Measurements from ENCODE around the gene P2RY14. TPM values are rescaled to one million over a fixed set of nuclear protein-coding genes. Genes with fewer than 3 reads are reported as not detected.

The P2RY14 gene
- not detected in 2 replicates for total RNA-seq

GRCh38 chr3:151278230-151278629, at the start of gene P2RY14:
Gene P2RY14 (minus strand): TSS chr3:151278542. CDS start chr3:151214316, 64,226 bp downstream.
- no peak for TF ChIP-seq CTCF (IDR thresholded peaks at IDR 0.05; ENCODE audit: insufficient read depth, low read length, poor library complexity, severe bottlenecking)
- no peak for DNase-seq (ENCODE audit: low read depth)
- Histone ChIP-seq H3K36me3 (ENCODE audit: control insufficient read depth, insufficient read depth, low read length) (no peaks in the 10 kb centered on the region), H3K27me3 (ENCODE audit: control insufficient read depth, insufficient read depth, low read length) (no peaks in the 10 kb centered on the region), H3K4me3 (ENCODE audit: low read depth, low read length) (no peak within 1 kb of the TSS)

GRCh38 chr3:151327571-151328198, 49.3 kb upstream of the P2RY14 start:
- H3K27me3 ChIP-seq (ENCODE audit: control insufficient read depth, insufficient read depth, low read length), result no peaks in the 10 kb centered on the region
- DNase-seq (ENCODE audit: low read depth), result no peak
- H3K4me3 ChIP-seq (ENCODE audit: low read depth, low read length), result no peak overlapping the region
- no peaks in the 10 kb centered on the region for H3K36me3 ChIP-seq (ENCODE audit: control insufficient read depth, insufficient read depth, low read length)
- TF ChIP-seq CTCF (IDR thresholded peaks at IDR 0.05; ENCODE audit: insufficient read depth, low read length, poor library complexity, severe bottlenecking), result peak; percentile 39

- Histone ChIP-seq H3K27me3 (ENCODE audit: control insufficient read depth, insufficient read depth, low read length) (no peaks in the 10 kb centered on the region), H3K4me3 (ENCODE audit: low read depth, low read length) (no peak overlapping the region), H3K36me3 (ENCODE audit: control insufficient read depth, insufficient read depth, low read length) (no peaks in the 10 kb centered on the region)
- DNase-seq (ENCODE audit: low read depth), result no peak
- no peak for TF ChIP-seq CTCF (IDR thresholded peaks at IDR 0.05; ENCODE audit: insufficient read depth, low read length, poor library complexity, severe bottlenecking)
These were observed 44.2 kb upstream of the P2RY14 start for GRCh38 chr3:151322511-151322910.

GRCh38 chr3:151321526-151321925, 43.2 kb upstream of the P2RY14 start:
- Histone ChIP-seq H3K27me3 (ENCODE audit: control insufficient read depth, insufficient read depth, low read length) (no peaks in the 10 kb centered on the region), H3K4me3 (ENCODE audit: low read depth, low read length) (no peak overlapping the region), H3K36me3 (ENCODE audit: control insufficient read depth, insufficient read depth, low read length) (no peaks in the 10 kb centered on the region)
- no peak for TF ChIP-seq CTCF (IDR thresholded peaks at IDR 0.05; ENCODE audit: insufficient read depth, low read length, poor library complexity, severe bottlenecking)
- DNase-seq (ENCODE audit: low read depth), result no peak

GRCh38 chr3:151320131-151320530, 41.8 kb upstream of the P2RY14 start:
- no peak for DNase-seq (ENCODE audit: low read depth)
- Histone ChIP-seq H3K4me3 (ENCODE audit: low read depth, low read length) (no peak overlapping the region), H3K27me3 (ENCODE audit: control insufficient read depth, insufficient read depth, low read length) (no peaks in the 10 kb centered on the region), H3K36me3 (ENCODE audit: control insufficient read depth, insufficient read depth, low read length) (no peaks in the 10 kb centered on the region)
- TF ChIP-seq CTCF (IDR thresholded peaks at IDR 0.05; ENCODE audit: insufficient read depth, low read length, poor library complexity, severe bottlenecking), result no peak

GRCh38 chr3:151319628-151320027, 41.3 kb upstream of the P2RY14 start:
- no peaks in the 10 kb centered on the region for H3K36me3 ChIP-seq (ENCODE audit: control insufficient read depth, insufficient read depth, low read length)
- no peak for TF ChIP-seq CTCF (IDR thresholded peaks at IDR 0.05; ENCODE audit: insufficient read depth, low read length, poor library complexity, severe bottlenecking)
- no peak for DNase-seq (ENCODE audit: low read depth)
- no peak overlapping the region for H3K4me3 ChIP-seq (ENCODE audit: low read depth, low read length)
- H3K27me3 ChIP-seq (ENCODE audit: control insufficient read depth, insufficient read depth, low read length), result no peaks in the 10 kb centered on the region
